ENCODE data around the gene RNH1.

Gene RNH1

GRCh38 chr11:456533-456932 is 50.5 kb downstream of the RNH1 start:
- TF ChIP-seq MYC (IDR thresholded peaks at IDR 0.05; ENCODE audit: low read depth, low read length) (no peak), CTCF (IDR thresholded peaks at IDR 0.05; ENCODE audit: low read depth, low read length) (no peak), POLR2A (IDR thresholded peaks at IDR 0.05; ENCODE audit: extremely low read depth, insufficient read length) (no peak), MAX (IDR thresholded peaks at IDR 0.05; ENCODE audit: low read depth, low read length) (no peak)
- no peak overlapping the region for H3K4me3 ChIP-seq (ENCODE audit: low read depth, low read length)
- no peak for DNase-seq (ENCODE audit: low read depth)

- no peak for DNase-seq (ENCODE audit: low read depth)
- no peak overlapping the region for H3K4me3 ChIP-seq (ENCODE audit: low read depth, low read length)
- no peak for TF ChIP-seq POLR2A (IDR thresholded peaks at IDR 0.05; ENCODE audit: extremely low read depth, insufficient read length)
- TF ChIP-seq CTCF (IDR thresholded peaks at IDR 0.05; ENCODE audit: low read depth, low read length): no peak
- no peak for TF ChIP-seq MAX (IDR thresholded peaks at IDR 0.05; ENCODE audit: low read depth, low read length)
- no peak for TF ChIP-seq MYC (IDR thresholded peaks at IDR 0.05; ENCODE audit: low read depth, low read length)
Measured at GRCh38 chr11:455566-456147, 51.4 kb downstream of the RNH1 start.

GRCh38 chr11:454801-455565 is 52.1 kb downstream of the RNH1 start:
- TF ChIP-seq MAX (IDR thresholded peaks at IDR 0.05; ENCODE audit: low read depth, low read length) (no peak), POLR2A (IDR thresholded peaks at IDR 0.05; ENCODE audit: extremely low read depth, insufficient read length) (no peak), CTCF (IDR thresholded peaks at IDR 0.05; ENCODE audit: low read depth, low read length) (no peak), MYC (IDR thresholded peaks at IDR 0.05; ENCODE audit: low read depth, low read length) (no peak)
- DNase-seq (ENCODE audit: low read depth): no peak
- H3K4me3 ChIP-seq (ENCODE audit: low read depth, low read length): no peak overlapping the region

GRCh38 chr11:454043-454442 is 53.0 kb downstream of the RNH1 start:
- no peak overlapping the region for H3K4me3 ChIP-seq (ENCODE audit: low read depth, low read length)
- TF ChIP-seq CTCF (IDR thresholded peaks at IDR 0.05; ENCODE audit: low read depth, low read length): no peak
- TF ChIP-seq MYC (IDR thresholded peaks at IDR 0.05; ENCODE audit: low read depth, low read length): no peak
- no peak for TF ChIP-seq MAX (IDR thresholded peaks at IDR 0.05; ENCODE audit: low read depth, low read length)
- no peak for TF ChIP-seq POLR2A (IDR thresholded peaks at IDR 0.05; ENCODE audit: extremely low read depth, insufficient read length)
- DNase-seq (ENCODE audit: low read depth): no peak

- DNase-seq (ENCODE audit: low read depth): no peak
- no peak overlapping the region for H3K4me3 ChIP-seq (ENCODE audit: low read depth, low read length)
- TF ChIP-seq MYC (IDR thresholded peaks at IDR 0.05; ENCODE audit: low read depth, low read length) (no peak), POLR2A (IDR thresholded peaks at IDR 0.05; ENCODE audit: extremely low read depth, insufficient read length) (no peak), CTCF (IDR thresholded peaks at IDR 0.05; ENCODE audit: low read depth, low read length) (no peak), MAX (IDR thresholded peaks at IDR 0.05; ENCODE audit: low read depth, low read length) (no peak)
Measured at GRCh38 chr11:453564-453963, 53.5 kb downstream of the RNH1 start.
